ENCODE data around the gene C1QTNF9.
"Not testable (repeated sequence)": the region's sequence is repeated elsewhere in the genome, so short reads cannot be mapped to it uniquely, and the experiment has no call there.

C1QTNF9 gene

DNA sequence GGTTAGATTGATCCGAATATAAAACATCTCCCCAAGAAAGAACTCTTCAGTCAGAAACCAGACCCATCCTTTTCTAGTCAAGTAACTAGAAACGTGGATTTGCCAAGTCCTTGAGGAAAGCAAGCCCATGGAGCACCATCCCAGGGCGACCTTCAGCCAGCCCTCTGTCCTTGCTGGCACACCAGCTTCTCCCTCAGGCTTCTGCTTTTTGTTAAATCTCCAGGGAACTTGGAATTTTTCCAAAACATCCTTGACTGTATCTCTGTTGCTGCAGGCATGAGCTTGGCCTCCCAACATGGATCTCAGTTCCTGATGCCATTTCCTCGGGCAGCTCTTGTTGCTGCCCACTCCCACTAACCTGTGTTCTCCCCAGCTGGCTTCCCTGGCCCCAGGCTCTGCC lies 27.1 kb upstream of the C1QTNF9 start:
- DNase-seq, result no peak

DNA sequence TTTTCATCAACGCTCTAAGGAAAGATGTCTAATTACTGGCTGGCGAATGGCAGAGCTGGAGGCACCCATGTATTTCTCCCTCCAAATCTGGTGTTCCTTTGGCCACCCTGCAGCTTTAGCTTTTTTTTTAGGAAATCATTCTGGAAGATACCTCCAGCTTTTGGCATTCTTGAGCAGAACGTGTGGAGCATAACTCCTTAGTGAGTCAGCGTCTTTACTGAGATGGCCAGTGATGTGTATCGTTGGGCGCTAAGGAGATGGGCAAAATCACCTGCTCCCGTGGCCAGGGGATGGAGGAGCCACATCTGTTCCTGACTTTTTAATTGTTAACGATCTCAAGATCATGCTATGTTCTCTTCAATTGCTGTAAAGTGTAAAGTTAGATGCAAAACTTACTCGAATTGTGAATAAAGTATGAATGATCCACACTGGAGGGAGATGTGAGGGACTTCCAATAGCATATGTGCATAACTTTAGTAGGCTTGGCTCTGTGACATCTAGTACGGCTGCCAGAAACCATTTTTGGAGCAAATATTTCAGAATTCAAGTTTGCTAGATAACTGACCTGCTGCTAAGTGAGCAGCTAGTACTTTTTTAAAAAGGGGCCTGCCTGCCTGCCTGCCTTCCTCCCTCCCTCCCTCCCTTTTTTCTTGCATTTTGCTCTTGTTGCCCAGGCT lies 24.4 kb upstream of the C1QTNF9 start:
- no peak for DNase-seq

DNA sequence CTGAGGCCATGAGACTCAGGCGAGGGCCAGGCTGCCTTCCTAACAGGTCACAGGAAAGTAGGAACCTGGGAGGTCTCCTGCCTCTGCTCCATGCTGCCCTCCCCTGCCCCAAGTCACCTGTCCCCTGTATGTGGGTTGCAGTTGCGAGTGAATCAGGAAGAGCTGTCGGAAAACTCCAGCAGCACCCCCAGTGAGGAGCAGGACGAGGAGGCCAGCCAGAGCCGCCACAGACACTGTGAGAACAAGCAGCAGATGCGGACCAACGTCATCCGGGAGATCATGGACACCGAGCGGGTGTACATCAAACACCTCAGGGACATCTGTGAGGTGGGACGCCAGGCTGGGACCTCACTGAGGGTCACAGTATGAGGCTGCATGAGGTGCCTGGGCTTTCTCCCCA lies 22.8 kb upstream of the C1QTNF9 start:
- DNase-seq, result no peak

DNA sequence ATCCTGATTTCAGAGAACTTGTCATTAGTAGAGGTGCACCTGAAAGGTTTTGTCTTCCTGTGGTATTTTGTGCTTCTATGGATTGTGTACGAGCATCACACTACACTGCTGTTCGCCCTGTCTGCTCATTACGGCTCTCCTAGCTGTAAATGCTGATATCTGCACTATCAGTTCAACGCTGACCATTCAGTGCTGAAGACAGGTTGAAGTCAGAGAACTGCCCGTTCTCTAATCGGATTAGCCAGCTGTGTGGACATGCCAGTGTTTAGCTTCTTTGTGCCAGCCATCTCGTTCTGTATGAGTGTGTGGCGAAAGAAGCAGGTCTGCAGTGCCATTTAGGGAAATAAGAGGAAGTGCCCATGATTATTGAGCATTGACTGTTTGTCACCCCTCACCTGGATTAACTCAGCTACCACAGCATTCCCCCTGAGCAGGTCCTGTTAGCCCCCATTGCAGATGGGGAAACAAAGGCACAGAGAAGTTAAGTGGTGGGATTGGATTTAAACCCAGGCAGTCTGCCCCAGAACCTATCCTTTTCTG lies 21.6 kb upstream of the C1QTNF9 start:
- no peak for DNase-seq

DNA sequence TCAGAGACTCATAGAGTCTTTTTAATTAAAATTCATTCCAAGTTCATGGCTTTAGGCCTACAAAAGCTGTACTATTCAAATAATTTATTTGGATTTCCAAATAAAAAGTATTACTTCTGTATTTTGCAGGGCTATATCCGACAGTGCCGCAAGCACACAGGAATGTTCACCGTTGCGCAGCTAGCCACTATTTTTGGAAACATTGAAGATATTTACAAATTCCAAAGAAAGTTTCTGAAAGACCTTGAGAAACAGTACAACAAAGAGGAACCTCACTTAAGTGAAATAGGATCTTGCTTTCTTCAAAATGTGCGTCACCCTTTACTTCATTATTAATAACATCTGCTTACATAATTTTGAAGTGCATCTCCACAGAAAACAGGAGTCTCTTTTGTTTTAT lies 20.5 kb upstream of the C1QTNF9 start:
- no peak for DNase-seq

DNA sequence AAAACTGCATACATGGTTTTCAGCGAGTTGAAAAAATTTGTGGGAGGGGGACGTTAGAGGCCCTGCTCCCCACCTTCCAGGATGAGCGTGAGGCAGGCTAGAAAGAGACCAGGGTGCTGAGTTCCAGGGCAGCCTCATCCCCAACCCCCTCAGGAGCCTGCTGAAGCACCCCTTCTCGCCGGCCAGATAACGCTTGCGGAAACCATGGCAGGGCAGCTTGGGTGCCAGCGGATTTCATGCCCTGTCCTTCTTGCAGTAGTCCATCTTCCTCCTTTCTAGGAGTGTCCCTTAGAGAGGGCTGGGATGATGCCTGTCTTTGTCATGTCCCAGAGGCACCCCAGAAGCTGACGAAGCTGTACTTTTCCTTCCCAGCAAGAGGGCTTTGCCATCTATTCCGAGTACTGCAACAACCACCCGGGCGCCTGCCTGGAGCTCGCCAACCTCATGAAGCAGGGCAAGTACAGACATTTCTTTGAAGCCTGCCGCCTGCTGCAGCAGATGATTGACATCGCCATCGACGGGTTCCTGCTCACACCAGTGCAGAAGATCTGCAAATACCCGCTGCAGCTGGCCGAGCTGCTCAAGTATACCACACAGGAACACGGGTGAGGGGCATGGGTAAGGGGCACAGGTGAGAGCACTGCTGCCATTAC lies 19.0 kb upstream of the C1QTNF9 start:
- no peak for DNase-seq

DNA sequence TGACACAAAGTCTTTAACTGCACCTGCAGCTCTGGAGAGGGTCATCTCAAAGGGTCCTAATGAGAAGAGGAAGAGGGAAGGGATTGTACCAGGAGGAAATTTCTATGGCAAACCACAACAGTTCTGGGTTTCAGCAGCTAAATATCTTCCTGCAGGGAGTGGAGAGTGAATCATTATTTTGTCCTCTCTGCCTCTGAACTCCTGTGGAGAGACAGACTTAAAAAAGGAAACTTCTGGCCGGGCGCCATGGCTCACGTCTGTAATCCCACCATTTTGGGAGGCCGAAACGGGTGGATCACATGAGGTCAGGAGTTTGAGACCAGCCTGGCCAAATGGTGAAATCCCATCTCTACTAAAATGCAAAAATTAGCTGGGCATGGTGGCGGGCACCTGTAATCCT lies 16.9 kb upstream of the C1QTNF9 start:
- no peak for DNase-seq

DNA sequence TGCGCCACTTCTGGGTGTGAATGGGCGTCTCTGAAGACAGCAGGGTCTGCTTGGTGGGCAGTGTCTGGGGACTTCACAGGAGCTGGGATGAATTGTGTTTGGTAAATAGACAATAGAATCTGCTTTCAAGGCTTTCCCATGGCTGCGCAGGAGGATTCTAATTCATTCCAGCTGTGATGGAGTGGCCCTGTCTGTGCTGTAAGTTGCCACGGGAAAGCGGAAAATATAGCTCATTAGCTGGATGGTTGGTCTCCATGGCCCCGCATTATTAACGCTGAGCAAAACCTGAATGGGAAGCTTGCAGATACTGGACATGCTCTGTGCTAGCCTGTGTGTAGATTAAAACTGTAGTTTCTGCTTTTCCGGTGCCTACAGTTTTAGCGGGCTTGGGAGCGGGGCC lies 15.6 kb upstream of the C1QTNF9 start:
- DNase-seq, result no peak

DNA sequence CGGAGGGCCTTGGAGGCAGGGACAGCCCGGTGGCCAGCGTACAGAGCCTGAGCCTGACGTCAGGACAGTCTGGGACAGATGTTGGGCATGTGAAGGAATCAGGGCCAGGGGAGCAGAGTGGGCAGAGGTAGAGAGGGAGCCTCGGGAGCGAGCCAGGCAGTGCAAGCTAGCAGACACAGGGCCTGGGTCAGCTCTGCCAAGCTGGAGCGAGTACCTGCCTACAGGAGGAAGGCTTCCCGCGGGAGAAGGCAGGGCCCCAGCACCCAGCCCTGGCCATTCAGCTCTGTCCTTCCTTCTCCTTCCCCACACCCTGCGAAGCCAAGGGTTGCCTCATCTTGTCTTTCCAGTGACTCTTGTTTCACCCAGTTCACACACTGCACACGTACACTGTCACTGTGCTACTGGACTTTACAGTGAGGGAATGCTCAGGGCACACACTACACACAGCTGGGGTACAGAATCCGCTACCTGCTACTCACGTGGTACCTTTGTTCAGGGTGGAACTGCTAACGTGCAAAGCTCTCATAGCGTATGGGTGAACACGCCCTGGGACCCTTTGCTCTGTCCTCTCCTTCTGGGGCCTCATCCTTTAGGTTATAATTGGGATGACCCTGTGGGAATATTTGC lies 9.8 kb upstream of the C1QTNF9 start:
- no peak for DNase-seq

DNA sequence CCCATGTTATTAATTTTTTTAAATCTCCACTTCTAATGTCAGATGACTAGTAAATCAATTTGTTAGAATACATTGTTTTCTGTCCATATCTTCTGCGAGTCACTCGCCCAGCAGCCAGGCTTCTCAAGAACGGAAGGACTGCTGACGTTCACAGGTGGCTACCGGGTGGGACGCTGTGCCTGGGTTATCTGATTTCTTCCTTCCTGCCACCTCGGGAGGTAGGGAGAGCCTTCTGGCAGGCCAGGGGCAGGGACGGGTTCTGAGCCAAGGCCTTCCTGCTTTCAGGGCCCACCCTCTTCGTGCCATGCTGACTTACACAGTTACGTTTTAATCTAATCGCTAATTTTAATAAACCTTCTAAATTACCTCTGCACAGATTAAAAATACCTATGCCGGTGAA lies 7.9 kb upstream of the C1QTNF9 start:
- no peak for DNase-seq

DNA sequence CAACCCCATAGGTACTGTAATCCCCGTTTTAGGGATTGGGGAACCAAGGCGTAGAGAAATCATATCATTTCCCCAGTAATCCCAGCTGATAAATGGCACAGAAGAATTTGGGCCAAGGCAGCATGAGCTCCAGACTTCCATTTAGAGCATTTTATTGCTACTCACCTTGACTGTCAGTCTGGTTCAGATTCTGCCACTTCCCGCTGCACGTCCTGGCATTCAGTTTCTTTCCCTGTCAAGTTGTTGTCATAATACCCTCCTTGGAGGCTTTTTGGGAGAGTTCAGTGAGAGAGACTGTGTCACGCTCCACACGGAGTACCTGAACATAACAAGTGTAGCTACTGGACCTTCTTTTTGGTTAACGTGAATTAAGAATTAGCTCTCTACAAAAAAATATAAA lies 7.5 kb upstream of the C1QTNF9 start:
- no peak for DNase-seq

DNA sequence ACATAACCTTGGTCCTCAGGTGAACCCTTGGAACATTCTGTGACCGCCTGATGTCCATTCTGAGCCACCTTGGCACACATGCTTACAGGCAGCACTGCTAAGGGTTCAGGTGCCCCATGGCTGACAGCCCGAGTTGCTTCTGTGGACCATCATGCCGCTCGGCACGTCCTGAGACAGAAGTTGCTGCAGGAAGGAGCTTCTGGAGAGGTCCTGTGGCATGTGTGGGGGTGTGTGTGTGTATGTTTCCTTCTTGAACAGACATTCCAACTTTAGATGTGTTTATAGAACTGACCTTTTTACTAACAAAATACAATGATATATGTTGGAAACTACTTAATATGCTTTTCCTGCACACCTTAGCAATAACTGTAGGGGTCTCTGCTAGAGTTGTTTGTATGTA lies 4.8 kb upstream of the C1QTNF9 start:
- no peak for DNase-seq

DNA sequence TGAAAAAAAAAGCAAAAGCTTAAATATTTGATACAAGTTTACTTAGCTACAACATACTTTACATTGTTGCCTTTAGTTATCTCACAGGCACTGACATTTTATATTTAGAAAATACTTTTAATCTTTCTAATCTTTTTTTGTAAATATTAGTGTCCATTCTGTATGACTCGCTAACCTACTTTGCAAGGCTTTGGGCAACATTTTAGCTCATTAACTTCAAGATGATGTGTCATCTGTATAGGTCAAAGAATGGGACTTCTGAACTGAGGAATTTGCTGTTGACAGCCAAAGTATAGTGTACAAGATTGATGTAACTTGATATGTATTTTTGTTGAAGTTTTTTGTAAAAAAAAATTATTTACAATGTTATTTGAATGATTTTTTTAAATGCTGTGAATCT lies 2.7 kb upstream of the C1QTNF9 start:
- DNase-seq, result no peak

DNA sequence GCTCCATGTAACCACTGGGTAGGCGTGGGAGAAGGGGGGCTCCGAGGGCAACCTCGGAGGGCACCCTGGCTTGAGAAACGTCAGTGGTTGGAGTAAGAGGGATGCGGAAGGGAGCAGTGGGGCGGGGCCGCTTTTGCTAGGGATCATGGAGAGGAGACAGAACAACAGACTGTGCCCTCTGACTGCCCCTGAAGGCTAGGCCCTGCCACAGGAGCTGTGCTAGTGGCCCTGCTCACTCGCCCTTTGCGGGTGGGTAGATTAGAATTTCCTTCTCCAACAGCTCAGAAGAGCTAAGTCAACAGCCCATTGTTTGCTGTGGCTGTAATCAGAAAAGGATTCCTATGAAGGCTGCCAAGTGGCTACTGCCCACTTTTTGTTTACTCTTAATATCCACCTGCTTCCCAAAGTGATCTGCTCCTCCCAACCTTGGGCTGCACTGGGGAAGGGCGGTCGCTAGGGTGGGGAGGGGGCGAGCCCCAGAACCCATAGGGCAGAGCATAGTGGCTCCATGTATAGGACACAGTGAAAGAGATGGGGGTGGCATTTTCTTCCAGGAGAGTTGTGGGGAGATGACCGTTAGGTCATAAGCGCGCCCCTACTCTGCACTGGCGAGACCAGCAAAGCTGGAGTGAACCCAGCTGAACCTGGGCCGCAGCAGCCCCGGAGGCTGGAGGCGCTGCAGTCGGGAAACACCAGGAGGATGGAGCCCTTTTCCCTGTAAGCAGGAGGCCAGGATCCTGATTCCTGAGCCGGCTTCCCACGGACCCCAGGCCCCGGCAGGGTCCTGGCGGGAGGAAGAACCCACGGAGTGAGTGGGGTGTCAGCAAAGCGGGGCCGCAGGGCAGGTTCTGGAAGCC lies 1.9 kb upstream of the C1QTNF9 start:
- DNase-seq, result no peak

DNA sequence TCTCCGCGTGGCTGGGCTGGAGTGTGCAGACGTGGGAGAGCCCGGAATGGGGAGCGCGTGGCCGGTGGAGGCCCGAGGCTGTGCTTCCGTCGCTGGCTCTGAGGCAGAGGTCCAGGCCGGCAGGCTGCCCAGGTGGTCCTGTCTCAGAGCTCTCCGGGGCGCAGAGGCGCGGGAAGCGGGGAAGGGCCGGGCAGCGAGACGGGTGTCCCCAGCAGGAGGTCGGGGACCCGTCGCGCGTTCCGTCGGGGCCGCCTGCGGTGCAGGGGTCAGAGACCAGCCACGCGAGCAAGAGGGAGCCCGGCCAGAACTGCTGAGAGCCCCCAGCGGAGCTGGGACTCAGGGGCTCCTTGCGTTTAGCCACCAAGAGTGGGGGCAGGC lies 1.3 kb upstream of the C1QTNF9 start:
- no peak for DNase-seq

DNA sequence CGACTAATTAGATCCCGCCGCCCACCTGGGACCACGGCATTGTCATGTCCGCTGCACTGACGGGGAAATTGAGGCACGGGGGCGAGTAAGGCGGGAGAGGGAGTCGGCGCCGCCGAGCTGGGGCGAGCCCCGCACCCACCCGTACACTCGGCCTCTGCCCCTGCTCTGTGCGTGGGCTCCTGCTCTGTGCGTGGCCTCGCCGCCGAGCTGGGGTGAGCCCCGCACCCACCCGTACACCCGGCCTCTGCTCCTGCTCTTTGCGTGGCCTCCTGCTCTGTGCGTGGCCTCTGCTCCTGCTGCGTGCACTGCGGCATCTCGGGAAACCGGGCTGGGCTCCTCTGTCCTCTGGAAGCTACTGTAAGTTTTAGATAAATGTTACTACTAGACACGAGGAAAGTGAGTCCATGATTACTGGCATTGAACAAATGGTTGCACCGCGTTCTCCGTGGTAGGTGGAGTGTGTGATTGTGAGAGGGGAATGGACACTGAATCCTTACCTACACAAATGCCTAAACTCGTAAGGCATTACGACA lies 826 bp upstream of the C1QTNF9 start:
- DNase-seq, result no peak

DNA sequence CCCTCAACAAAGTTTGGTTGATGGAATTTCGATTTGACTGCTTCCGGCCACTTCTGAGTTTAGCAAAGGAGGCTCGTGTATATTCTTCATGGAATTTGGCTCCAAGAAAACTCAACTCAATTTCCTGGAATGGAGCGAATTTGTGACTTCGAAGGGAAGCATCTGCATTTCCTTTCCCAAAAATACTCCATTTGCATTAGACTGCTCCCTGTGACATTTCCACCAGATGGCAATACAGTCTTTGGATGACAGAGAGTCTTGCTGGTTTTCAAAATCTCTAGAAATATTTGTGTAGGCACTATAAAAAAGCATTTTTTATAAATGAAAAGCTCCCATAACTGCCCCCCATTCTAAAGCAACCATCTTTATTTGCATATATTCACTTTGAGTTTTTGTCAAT lies 4.1 kb downstream of the C1QTNF9 start:
- DNase-seq, result no peak

DNA sequence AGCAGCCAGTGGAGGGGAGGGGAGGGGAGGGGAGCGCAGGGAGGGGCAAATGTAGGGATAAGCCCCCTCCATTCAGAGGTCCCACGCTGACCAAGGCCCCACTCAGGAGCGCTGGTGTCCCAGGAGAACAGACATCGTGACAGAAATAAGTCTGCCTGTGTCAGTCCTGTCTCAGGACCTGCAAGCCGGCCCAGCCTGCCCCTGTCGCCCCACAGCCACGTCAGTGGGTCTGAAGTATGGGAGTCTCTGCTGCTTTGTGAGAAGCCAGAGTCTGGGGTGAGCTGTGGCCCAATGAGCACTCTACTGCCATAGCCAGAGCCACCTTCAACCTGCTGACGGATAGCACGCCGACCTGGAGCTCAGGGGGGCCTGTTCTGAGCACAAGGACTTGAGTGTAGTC lies 8.5 kb downstream of the C1QTNF9 start:
- not testable (repeated sequence) for DNase-seq

DNA sequence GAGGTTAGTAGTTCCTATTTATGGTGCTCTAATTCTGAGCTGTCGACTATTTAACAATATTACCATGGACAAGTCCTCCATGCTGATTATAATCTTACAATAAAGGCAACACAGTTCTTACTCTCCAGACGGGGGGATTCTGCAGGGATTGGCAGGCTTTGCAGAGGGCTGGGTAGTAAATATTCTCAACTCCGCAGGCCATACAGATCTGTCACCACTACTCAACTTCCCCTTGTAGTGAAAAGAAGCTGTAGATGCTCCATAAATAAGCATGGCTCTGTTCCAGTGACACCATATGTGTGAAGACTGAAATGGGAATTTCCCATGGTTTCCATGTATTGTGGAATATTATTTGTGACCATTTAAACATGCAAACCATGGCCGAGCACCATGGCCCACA lies 9.5 kb downstream of the C1QTNF9 start:
- not testable (repeated sequence) for DNase-seq

DNA sequence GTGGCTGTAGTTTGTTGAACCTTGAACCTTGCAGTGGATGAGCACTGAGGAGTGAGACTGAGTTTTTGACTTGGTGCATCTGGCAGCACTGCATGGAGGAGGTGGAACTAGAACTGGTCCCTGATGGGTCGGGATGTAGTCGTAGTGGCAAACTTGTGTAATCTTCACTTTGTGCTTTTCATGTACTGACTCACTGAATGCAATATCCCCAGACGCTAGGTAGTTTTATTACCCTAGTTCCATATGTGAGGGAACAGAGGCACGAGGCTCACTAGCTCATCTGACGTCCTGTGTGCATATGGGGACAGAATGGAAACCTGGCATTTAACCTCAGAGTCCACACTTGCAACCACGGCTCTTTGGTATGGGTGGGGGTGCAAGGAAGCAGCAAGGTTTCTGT lies 10.3 kb downstream of the C1QTNF9 start:
- DNase-seq, result not testable (repeated sequence)

DNA sequence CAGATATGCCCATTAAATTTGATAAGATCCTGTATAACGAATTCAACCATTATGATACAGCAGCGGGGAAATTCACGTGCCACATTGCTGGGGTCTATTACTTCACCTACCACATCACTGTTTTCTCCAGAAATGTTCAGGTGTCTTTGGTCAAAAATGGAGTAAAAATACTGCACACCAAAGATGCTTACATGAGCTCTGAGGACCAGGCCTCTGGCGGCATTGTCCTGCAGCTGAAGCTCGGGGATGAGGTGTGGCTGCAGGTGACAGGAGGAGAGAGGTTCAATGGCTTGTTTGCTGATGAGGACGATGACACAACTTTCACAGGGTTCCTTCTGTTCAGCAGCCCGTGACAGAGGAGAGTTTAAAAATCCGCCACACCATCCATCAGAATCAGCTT lies 12.0 kb downstream of the C1QTNF9 start:
- not testable (repeated sequence) for DNase-seq

DNA sequence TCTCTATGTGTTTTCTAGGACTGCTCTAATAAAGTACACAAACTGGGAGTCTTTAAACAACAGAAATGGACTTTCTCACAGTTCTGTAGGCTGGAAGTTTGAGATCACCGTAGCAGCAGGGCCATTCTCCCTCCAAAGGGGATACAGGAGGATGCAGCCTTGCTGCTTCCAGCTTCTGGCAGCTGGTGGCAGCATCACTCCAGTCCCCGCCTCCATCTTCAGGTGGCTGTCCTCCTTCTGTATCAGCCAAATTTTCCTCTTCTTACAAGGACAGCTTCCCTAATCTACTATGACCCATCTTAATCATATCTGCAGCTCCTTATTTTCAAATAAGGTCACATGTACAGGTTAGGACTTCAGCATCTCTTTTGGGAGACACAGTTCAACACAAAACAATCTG lies 13.1 kb downstream of the C1QTNF9 start:
- DNase-seq, result not testable (repeated sequence)

Data from CD4-positive, alpha-beta T cell treated with Interleukin-21 for 1 hour (primary cell).